Measurements from ENCODE around the gene CD300A. TPM values are rescaled to one million over a fixed set of nuclear protein-coding genes. Genes with fewer than 3 reads are reported as not detected.

The CD300A gene
- total RNA-seq, 1 donor from 2014 or later = not detected

Other genes starting within 250 kb of the CD300A start
- gene DNAI2, start 192.4 kb upstream of the CD300A start, total RNA-seq = not detected in 2 replicates
- 17.2 and 21.4 TPM in 2 replicates for gene KIF19, start 140.4 kb upstream of the CD300A start, total RNA-seq
- gene BTBD17, start 104.8 kb upstream of the CD300A start, total RNA-seq = not detected in 2 replicates
- gene GPR142, start 99.1 kb upstream of the CD300A start, total RNA-seq = 0.10 TPM in 1 of 2 replicates, not detected in the other
- 8.6 and 17.5 TPM in 2 replicates for gene GPRC5C, start 34.5 kb upstream of the CD300A start, total RNA-seq
- not detected in 2 replicates for gene CD300LB, start 64.8 kb downstream of the CD300A start, total RNA-seq
- not detected in 2 replicates for gene CD300C, start 79.5 kb downstream of the CD300A start, total RNA-seq
- not detected in 2 replicates for gene CD300H, start 100.9 kb downstream of the CD300A start, total RNA-seq
- gene CD300LD, start 125.6 kb downstream of the CD300A start, total RNA-seq = not detected in 2 replicates
- not detected in 2 replicates for gene CD300E, start 157.1 kb downstream of the CD300A start, total RNA-seq
- gene CD300LF, start 246.3 kb downstream of the CD300A start, total RNA-seq = not detected in 2 replicates